ENCODE results near the gene KIFC3.
A peak's percentile ranks its signal among the peaks of the same experiment; 100 is the strongest.
"Not testable (repeated sequence)": the region's sequence is repeated elsewhere in the genome, so short reads cannot be mapped to it uniquely, and the experiment has no call there.

Gene KIFC3

GRCh38 chr16:57723170-57723569, 79.1 kb downstream of the KIFC3 start:
- no peak overlapping the region for H3K4me3 ChIP-seq (ENCODE audit: low read length)
- DNase-seq (ENCODE audit: low read depth), result no peak
- TF ChIP-seq CTCF (IDR thresholded peaks at IDR 0.05; ENCODE audit: insufficient read depth, low read depth, low read length, missing control alignments), result no peak

GRCh38 chr16:57722651-57723050, 79.6 kb downstream of the KIFC3 start:
- no peak overlapping the region for H3K4me3 ChIP-seq (ENCODE audit: low read length)
- TF ChIP-seq CTCF (IDR thresholded peaks at IDR 0.05; ENCODE audit: insufficient read depth, low read depth, low read length, missing control alignments), result no peak
- no peak for DNase-seq (ENCODE audit: low read depth)

GRCh38 chr16:57722210-57722499, 80.1 kb downstream of the KIFC3 start:
- TF ChIP-seq CTCF (IDR thresholded peaks at IDR 0.05; ENCODE audit: insufficient read depth, low read depth, low read length, missing control alignments), result no peak
- no peak for DNase-seq (ENCODE audit: low read depth)
- H3K4me3 ChIP-seq (ENCODE audit: low read length), result no peak overlapping the region

DNA sequence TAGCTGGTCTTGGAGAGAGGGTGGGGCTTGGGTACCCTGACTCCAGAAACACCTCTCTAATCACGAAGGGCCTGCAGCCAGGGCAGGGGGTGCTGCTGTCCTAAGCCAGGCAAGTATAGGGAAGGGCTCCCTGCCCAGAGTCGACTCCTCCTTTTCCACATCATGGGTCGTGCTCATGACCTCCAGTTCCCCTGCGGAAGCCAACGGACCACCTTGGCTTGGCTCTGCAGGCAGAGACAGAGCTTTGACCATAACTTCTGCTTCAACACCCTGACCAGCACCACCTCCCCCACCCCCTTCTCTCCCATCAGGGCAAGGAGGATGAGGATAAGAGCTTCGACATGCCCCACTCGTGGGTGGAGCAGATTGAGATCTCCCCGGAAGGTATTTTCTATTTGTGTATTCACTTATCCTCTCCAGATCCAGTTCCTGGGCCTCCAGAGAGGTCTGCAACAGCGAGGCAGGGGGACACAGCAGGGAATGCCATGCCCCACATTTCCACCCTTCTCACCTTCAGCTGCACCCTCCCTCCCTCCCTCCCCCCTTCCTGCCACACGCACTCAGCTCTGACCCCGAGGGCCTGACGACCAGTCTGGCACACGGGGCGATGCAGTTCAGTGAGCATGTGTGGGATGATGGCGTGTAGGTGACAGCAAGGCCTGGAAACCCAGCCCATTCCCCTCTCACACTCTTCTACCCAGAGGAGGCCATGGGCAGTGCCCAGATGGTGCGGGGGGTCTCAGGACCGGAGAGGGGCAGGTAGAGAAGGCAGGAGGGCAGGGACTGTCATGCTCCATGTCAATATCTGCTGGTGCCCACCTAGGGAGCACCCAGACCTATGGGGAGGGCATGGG, 80.7 kb downstream of the KIFC3 start:
- DNase-seq (ENCODE audit: low read depth), result no peak
- TF ChIP-seq CTCF (IDR thresholded peaks at IDR 0.05; ENCODE audit: insufficient read depth, low read depth, low read length, missing control alignments), result no peak
- no peak overlapping the region for H3K4me3 ChIP-seq (ENCODE audit: low read length)

- TF ChIP-seq CTCF (IDR thresholded peaks at IDR 0.05; ENCODE audit: insufficient read depth, low read depth, low read length, missing control alignments), result peak; percentile 50
- DNase-seq (ENCODE audit: low read depth), result peak; percentile 59
- no peak overlapping the region for H3K4me3 ChIP-seq (ENCODE audit: low read length)
Measured at GRCh38 chr16:57720142-57720575, 82.1 kb downstream of the KIFC3 start.

GRCh38 chr16:57714047-57714446, 88.2 kb downstream of the KIFC3 start:
- no peak for DNase-seq (ENCODE audit: low read depth)
- no peak overlapping the region for H3K4me3 ChIP-seq (ENCODE audit: low read length)
- TF ChIP-seq CTCF (IDR thresholded peaks at IDR 0.05; ENCODE audit: insufficient read depth, low read depth, low read length, missing control alignments), result no peak

DNA sequence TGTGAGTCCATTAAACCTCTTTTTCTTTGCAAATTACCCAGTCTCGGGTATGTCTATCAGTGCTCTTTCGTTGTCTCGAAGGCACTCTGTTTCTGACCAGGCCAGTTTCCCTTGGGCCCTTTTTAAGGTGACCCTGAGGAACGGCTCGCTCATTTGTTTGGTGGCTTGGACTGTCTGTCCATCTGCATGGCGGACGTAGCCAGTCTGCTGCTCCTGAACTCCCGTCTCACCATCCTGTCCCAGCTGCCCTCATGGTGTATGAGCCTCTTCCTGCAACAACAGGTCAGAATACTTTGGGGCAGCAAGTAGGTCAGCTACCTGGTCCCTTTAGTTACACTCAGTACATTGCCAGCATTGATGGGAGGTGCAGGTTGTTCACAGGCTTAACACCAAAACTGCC, 88.7 kb downstream of the KIFC3 start:
- no peak for TF ChIP-seq CTCF (IDR thresholded peaks at IDR 0.05; ENCODE audit: insufficient read depth, low read depth, low read length, missing control alignments)
- no peak overlapping the region for H3K4me3 ChIP-seq (ENCODE audit: low read length)
- no peak for DNase-seq (ENCODE audit: low read depth)

DNA sequence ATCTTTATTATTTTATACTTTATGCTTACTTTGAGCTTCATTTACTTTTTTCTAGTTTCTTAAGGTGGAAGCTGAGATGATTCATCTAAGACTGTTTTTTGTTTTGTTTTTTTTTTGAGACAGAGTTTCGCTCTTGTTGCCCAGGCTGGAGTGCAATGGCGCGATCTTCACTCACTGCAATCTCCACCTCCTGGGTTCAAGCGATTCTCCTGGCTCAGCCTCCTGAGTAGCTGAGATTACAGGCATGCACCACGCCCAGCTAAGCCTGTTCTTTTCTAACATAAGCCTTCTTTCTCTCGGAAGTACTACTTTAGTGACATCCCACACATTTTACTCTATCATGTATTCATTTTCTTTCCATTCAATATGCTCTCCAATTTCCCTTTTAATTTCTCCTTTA, 89.7 kb downstream of the KIFC3 start:
- DNase-seq (ENCODE audit: low read depth); H3K4me3 ChIP-seq (ENCODE audit: low read length): not testable (repeated sequence)

All from epithelial cell of esophagus (primary cell).